Breast epithelium (tissue), 3 donors: Measurements from ENCODE around the gene KCNJ12.

ENCODE experiments used
- CTCF ChIP-seq, 3 donors: fragments of 450-650 bp; IDR thresholded peaks; one replicate each; pipeline ENCODE4 v1.5.1; 2016 to 2017; ENCODE audit warnings: antibody characterized with exemption in 3 of 3, mild to moderate bottlenecking in 3 of 3, moderate library complexity in 3 of 3
- POLR2A ChIP-seq: fragments of 450-650 bp; IDR thresholded peaks from one replicate; pipeline ENCODE4 v1.6.1; 2016; ENCODE audit warnings: antibody characterized with exemption, mild to moderate bottlenecking, moderate library complexity
- POLR2AphosphoS5 ChIP-seq, 3 donors: sonication (generic); formaldehyde crosslinking; IDR thresholded peaks; one replicate each; pipeline ENCODE4 v1.6.1; 2017; ENCODE audit warnings: antibody characterized with exemption in 3 of 3

DNA sequence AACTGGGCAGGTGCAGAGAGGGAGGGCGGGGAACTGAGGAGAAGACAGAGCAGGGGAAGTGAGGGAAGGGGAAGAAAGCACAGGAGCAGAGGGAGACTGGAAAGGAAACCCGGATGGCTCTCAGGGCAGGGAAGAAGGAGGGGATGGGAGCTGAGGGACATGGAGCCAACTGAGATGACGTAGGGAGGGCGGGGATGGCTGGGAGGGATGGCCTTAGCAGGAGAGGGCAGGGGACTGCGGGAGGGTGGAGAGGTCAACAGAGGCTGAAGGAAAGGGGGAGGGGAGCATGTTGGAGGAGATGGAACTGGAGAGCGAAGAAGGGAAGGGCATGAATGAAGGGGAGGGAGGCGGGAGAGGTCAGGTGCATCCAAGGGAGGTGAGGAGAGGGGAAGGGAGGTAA lies 81.9 kb downstream of the KCNJ12 start:
- no peak for TF ChIP-seq CTCF (IDR thresholded peaks at IDR 0.05)
- no peak for TF ChIP-seq POLR2A
- TF ChIP-seq POLR2AphosphoS5 (IDR thresholded peaks at IDR 0.05) = no peak
